T-helper 22 cell (primary cell): ENCODE data around the gene ATAD3B.
"Not testable (repeated sequence)": the region's sequence is repeated elsewhere in the genome, so short reads cannot be mapped to it uniquely, and the experiment has no call there.

Experiments
- DNase-seq: peaks from one replicate; pipeline ENCODE4 v3.0.0-alpha.2; 2020; ENCODE audit warnings: low read depth

ATAD3B gene

GRCh38 chr1:1433804-1434130 lies 37.8 kb upstream of the ATAD3B start:
- no peak for DNase-seq

GRCh38 chr1:1434131-1434823 lies 37.3 kb upstream of the ATAD3B start:
- no peak for DNase-seq

GRCh38 chr1:1434824-1435105 lies 36.8 kb upstream of the ATAD3B start:
- DNase-seq, result no peak

GRCh38 chr1:1435106-1435903 lies 36.3 kb upstream of the ATAD3B start, which contains the start of gene VWA1:
VWA1 (plus strand) TSS chr1:1435690; CDS start chr1:1435749, 59 bp downstream.
- DNase-seq, result no peak

DNA sequence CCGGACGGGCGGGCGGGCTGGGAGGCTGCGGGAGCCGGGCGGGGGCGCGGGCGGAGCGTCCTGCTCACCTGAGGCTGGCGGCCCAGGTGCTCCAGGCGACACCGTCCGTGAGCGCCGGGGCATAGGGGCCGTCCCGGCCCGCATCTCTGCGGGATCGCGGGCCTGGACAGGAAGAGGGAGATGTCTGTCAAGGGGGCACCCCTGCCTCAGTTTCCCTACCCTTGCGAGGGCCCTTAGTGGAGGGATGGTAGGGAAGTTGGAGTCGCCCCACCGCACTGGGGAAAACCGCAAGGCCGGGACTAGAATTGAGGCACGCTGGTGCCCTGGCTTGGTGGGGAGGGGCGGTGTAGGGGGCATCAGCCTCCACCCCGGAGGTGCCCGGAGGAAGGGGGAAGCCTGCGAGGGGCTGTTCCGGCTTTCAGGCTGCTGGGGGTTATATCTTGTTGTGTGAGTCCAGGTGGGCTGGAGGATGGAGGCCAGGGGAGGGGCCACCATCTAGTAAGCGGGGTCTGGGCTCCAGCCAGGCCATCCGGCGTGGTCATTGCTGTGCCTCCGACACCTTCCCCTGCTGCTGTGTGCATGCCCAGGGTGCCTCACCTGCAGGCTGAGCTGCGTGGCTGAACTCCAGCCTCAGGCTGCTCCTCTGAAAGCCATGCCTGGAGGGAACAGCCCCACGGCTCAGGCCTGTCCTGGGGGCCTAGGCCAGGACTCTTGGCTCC lies 35.5 kb upstream of the ATAD3B start:
- no peak for DNase-seq

DNA sequence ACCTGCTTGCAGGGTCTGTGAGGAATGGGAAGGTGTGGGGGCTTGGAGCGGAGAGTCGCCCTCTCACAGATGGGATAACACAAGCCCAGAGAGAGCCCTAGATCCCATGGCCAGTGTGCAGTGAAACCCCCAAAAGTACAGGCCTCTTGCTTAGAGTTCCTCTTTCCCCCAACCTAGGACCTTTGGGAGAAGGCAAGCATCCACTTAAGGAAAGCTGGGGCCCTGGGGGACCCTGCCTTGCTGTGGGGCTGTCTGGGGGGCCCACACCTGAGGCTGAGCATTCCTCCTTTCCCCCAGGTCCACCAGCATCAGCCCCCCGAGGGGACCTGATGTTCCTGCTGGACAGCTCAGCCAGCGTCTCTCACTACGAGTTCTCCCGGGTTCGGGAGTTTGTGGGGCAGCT lies 34.9 kb upstream of the ATAD3B start:
- DNase-seq, result no peak

DNA sequence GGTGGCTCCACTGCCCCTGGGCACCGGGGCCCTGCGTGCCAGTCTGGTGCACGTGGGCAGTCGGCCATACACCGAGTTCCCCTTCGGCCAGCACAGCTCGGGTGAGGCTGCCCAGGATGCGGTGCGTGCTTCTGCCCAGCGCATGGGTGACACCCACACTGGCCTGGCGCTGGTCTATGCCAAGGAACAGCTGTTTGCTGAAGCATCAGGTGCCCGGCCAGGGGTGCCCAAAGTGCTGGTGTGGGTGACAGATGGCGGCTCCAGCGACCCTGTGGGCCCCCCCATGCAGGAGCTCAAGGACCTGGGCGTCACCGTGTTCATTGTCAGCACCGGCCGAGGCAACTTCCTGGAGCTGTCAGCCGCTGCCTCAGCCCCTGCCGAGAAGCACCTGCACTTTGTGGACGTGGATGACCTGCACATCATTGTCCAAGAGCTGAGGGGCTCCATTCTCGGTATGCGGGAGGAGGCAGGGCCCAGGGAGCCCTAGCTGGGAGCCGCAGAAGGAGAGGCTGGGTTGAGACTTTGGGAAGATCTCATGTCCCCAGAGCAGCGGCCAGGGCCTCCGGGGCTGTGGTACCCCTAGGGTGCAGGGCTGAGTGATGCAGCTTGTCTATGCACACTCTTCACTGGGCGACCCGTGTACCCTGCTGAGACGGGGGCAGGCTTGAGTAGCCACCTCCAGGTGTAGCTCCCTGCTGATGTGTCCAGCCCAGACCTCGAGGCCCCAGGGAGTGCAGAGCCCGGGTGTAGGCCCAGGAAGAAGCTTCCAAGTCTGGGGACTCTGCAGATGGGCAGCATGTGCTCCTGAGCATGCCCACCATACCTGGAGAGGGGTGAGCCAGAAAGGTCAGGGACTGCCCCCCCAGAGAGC lies 34.3 kb upstream of the ATAD3B start:
- no peak for DNase-seq

GRCh38 chr1:1437904-1438376 lies 33.6 kb upstream of the ATAD3B start:
- no peak for DNase-seq

GRCh38 chr1:1438531-1439381 lies 32.8 kb upstream of the ATAD3B start:
- DNase-seq, result no peak

DNA sequence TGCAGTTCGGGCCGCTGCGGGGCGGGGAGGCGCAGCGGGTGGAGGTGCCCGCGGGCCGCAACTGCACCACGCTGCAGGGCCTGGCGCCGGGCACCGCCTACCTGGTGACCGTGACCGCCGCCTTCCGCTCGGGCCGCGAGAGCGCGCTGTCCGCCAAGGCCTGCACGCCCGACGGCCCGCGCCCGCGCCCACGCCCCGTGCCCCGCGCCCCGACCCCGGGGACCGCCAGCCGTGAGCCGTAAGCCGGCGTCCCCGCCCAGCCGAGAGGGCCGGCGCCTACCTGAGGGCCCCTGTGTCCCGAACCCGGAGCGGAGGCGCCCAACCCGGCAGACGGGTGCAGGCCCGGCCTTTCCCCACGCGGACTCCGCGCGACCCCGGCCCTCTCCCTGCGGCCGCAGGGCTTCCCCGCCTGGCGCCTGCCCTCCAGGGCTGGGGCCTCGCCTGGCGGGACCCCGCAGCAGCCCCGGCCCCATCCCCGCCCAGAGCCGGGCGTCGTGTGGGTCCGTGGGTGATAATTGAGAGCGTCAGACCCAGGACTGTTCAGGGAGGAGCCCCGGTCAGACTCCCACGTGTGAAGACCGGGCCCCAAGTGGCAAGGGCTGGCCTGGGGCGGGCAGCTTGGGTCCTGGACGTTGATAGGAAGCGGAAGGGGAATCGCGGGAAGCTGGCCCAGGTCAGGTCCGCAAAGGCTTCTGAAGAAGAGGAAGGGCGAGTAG lies 31.9 kb upstream of the ATAD3B start:
- DNase-seq, result no peak

GRCh38 chr1:1440262-1441001 lies 31.1 kb upstream of the ATAD3B start:
- no peak for DNase-seq

DNA sequence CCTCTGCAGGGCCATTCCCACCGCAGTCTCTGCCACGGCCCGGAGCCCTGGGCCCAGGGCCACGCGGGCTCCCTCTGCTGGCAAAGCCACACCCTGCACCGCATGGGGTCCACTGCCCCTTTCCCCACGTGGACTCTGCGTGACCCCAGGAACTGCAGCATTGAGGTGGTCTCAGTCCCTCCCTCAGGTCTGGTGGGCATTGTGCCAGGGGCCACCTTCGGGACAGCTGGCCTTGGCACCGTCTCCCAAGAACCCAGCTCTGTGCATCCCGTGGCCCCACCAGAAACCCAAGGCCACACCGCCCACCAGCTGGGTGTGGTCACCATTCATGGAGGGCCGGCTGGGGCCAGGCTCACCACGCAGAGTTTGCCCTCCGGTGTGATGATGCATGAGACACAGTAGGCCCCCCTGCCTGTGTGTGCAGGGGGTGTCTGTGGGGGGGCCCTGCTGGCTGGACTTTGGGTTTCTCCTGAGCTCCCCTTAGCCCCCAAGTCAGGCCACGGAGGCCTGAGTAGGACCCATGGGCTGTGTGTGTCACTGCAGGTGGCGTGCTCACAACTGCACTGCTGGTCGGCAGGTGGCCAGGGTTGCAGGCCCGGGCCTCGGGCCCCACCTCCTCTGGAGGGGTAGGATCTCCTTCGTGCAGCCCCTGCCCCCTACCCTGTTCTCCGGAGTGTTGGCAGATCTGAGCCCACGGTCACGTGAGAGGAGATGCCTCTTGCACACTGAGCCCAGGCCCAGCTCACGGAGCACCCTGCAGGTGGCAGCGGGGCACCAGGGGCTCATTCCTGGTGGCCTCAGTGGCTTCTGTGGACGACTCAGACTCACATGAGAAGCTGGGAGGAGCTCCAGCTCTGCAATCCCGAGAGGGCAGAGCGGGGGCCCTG lies 30.3 kb upstream of the ATAD3B start:
- DNase-seq, result no peak

GRCh38 chr1:1442069-1442770 lies 29.3 kb upstream of the ATAD3B start:
- DNase-seq, result no peak

GRCh38 chr1:1446631-1447030 lies 24.9 kb upstream of the ATAD3B start:
- not testable (repeated sequence) for DNase-seq

GRCh38 chr1:1449099-1449739 lies 22.3 kb upstream of the ATAD3B start, which contains the start of gene ATAD3C:
ATAD3C (plus strand) TSS chr1:1449689; CDS start chr1:1450684, 995 bp downstream.
- no peak for DNase-seq

GRCh38 chr1:1450616-1451015 lies 20.9 kb upstream of the ATAD3B start:
- not testable (repeated sequence) for DNase-seq

- DNase-seq, result no peak
Measured at GRCh38 chr1:1451696-1452364, 19.7 kb upstream of the ATAD3B start.
